Esophagus (tissue), 2 donors: ENCODE measurements around the gene GABBR2. TPM values are rescaled to one million over a fixed set of nuclear protein-coding genes. Genes with fewer than 3 reads are reported as not detected.
"Not testable (repeated sequence)": the region's sequence is repeated elsewhere in the genome, so short reads cannot be mapped to it uniquely, and the experiment has no call there.

ENCODE experiments used
- H3K27ac ChIP-seq, 2 donors: one replicate each; pipeline ENCODE4 v1.5.1; 2013; ENCODE audit warnings: low read depth in 2 of 2, mild to moderate bottlenecking in 2 of 2, inconsistent platforms in 1 of 2, low read length in 1 of 2, moderate library complexity in 1 of 2
- H3K27me3 ChIP-seq, 2 donors: one replicate each; pipeline ENCODE4 v1.6.1; 2013; ENCODE audit warnings: low read length in 2 of 2, control low read depth in 1 of 2, mild to moderate bottlenecking in 1 of 2; ENCODE audit not compliant: insufficient read depth in 2 of 2, control insufficient read depth in 1 of 2
- H3K36me3 ChIP-seq, 2 donors: one replicate each; pipeline ENCODE4 v1.6.1; 2013; ENCODE audit warnings: low read length in 1 of 2; ENCODE audit not compliant: control insufficient read depth in 2 of 2, insufficient read depth in 2 of 2
- H3K4me1 ChIP-seq, 2 donors: one replicate each; pipeline ENCODE4 v1.6.1; 2013; ENCODE audit warnings: low read length in 1 of 2; ENCODE audit not compliant: control insufficient read depth in 2 of 2, insufficient read depth in 2 of 2
- H3K4me3 ChIP-seq, 2 donors: one replicate each; pipeline ENCODE4 v1.5.1; 2013; ENCODE audit warnings: low read length in 2 of 2, mild to moderate bottlenecking in 2 of 2, low read depth in 1 of 2, moderate library complexity in 1 of 2
- H3K9me3 ChIP-seq, 2 donors: one replicate each; pipeline ENCODE4 v1.6.1; 2013; ENCODE audit warnings: mild to moderate bottlenecking in 2 of 2, low read depth in 1 of 2, low read length in 1 of 2, moderate library complexity in 1 of 2; ENCODE audit not compliant: control insufficient read depth in 2 of 2, insufficient read depth in 1 of 2
- WGBS, 2 donors: extraction: QIAGEN DNeasy Blood & Tissue Kit; methylation state at CpG; one replicate each; pipeline ENCODE4 v1.1.7; 2013; 5-methylcytosine and 5-hydroxymethylcytosine counted together
- polyA plus RNA-seq, 2 donors: library from polyadenylated mRNA; stranded (reverse); fragments of 200-250 nt; gene quantifications; one replicate each; pipeline ENCODE4 v1.2.3, GENCODE V29; 2013
- donor health status: healthy with polysubstance abuse.
- donor health status: Bipolar disorder and iron deficiency.

Gene GABBR2
- polyA plus RNA-seq, 2 donors = under 0.01 TPM; not detected in 1

- WGBS, 2 donors = 74 to 79% methylated on average over 4 of the region's 4 CpGs
- no peaks in the 10 kb centered on the region for H3K27me3 ChIP-seq
- no peaks in the 10 kb centered on the region for H3K9me3 ChIP-seq
- H3K36me3 ChIP-seq = no peaks in the 10 kb centered on the region
- no peak overlapping the region for H3K27ac ChIP-seq
- no peaks in the 10 kb centered on the region for H3K4me1 ChIP-seq
- no peak overlapping the region for H3K4me3 ChIP-seq
These were observed 43.2 kb downstream of the GABBR2 start for GRCh38 chr9:98665501-98665900.

- Histone ChIP-seq H3K27me3 (no peaks in the 10 kb centered on the region), H3K4me1 (no peaks in the 10 kb centered on the region), H3K9me3 (no peaks in the 10 kb centered on the region), H3K36me3 (no peaks in the 10 kb centered on the region), H3K4me3 (no peak overlapping the region), H3K27ac (no peak overlapping the region)
- 70% methylated on average over 4 of the region's 4 CpGs for WGBS, 2 donors
These were observed 48.2 kb downstream of the GABBR2 start for GRCh38 chr9:98660541-98660940.

DNA sequence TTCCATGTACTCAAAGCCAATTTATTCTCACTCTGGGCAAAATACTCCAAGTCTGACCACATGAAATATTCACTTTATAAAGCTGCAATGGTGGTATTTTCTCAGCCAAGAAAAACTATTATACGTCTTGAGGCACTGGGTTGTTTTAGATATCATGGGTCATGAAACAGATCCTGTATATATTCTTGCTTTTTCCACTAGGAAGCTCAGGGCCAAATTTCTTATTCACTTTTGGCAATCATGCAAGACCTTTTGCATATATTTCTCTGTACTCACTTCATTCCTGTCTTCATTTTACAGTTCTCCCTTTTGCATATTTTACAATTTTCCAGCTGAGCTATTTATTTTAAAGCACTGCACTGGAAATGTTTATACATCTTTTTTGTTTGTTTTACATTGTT lies 49.8 kb downstream of the GABBR2 start:
- no peak overlapping the region for H3K4me3 ChIP-seq
- H3K27me3 ChIP-seq = no peaks in the 10 kb centered on the region
- no peaks in the 10 kb centered on the region for H3K9me3 ChIP-seq
- no peak overlapping the region for H3K27ac ChIP-seq
- 28 to 33% methylated on average over 1 of the region's 1 CpG for WGBS, 2 donors
- no peaks in the 10 kb centered on the region for H3K36me3 ChIP-seq
- H3K4me1 ChIP-seq = no peaks in the 10 kb centered on the region

- Histone ChIP-seq H3K4me1 (no peaks in the 10 kb centered on the region), H3K4me3 (no peak overlapping the region), H3K36me3 (no peaks in the 10 kb centered on the region), H3K27me3 (no peaks in the 10 kb centered on the region), H3K27ac (no peak overlapping the region), H3K9me3 (no peaks in the 10 kb centered on the region)
- 70 to 79% methylated on average over 4 of the region's 4 CpGs for WGBS, 2 donors
These were observed 50.8 kb downstream of the GABBR2 start for GRCh38 chr9:98657897-98658296.

- 57 to 67% methylated on average over 2 of the region's 2 CpGs for WGBS, 2 donors
- H3K4me3 ChIP-seq = no peak overlapping the region
These were observed 52.2 kb downstream of the GABBR2 start for GRCh38 chr9:98656511-98656910.

GRCh38 chr9:98655428-98655827 lies 53.3 kb downstream of the GABBR2 start:
- H3K36me3 ChIP-seq, H3K9me3 ChIP-seq, H3K27me3 ChIP-seq, H3K4me3 ChIP-seq, H3K27ac ChIP-seq, H3K4me1 ChIP-seq: not testable (repeated sequence)
- WGBS, 2 donors = 83 to 93% methylated on average over 1 to 3 of the region's 3 CpGs

More at GRCh38 chr9:98656511-98656910, 52.2 kb downstream of the GABBR2 start:
- Histone ChIP-seq H3K36me3 (no peaks in the 10 kb centered on the region), H3K4me1 (no peaks in the 10 kb centered on the region), H3K27ac (no peak overlapping the region), H3K9me3 (no peaks in the 10 kb centered on the region), H3K27me3 (no peaks in the 10 kb centered on the region)

- Histone ChIP-seq H3K27ac (no peak overlapping the region), H3K4me1 (no peaks in the 10 kb centered on the region), H3K9me3 (no peaks in the 10 kb centered on the region), H3K4me3 (no peak overlapping the region), H3K36me3 (no peaks in the 10 kb centered on the region), H3K27me3 (no peaks in the 10 kb centered on the region)
- 57 to 60% methylated on average over 6 of the region's 6 CpGs for WGBS, 2 donors
These were observed 54.5 kb downstream of the GABBR2 start for GRCh38 chr9:98654247-98654646.

DNA sequence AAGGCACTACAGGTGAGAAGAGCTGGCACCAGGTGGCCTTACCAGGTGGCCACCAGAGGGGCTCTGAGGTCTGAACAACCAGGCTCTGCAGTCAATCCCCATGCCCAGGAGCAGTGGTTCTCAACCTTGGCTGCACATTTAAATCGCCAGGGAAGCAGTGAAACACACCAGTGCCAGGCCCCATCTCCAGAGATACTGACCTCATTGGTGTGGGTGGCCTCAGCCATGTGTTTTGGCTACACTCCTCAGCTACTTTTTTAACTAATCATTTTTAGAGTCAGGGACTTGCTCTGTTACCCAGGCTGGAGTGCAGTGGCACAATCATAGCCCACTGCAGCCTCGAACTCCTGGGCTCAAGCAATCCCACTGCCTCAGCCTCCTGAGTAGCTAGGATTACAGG lies 56.0 kb downstream of the GABBR2 start:
- Histone ChIP-seq H3K27me3 (no peaks in the 10 kb centered on the region), H3K4me1 (no peaks in the 10 kb centered on the region), H3K36me3 (no peaks in the 10 kb centered on the region), H3K27ac (no peak overlapping the region), H3K4me3 (no peak overlapping the region), H3K9me3 (no peaks in the 10 kb centered on the region)
- 72 to 82% methylated on average over 2 of the region's 2 CpGs for WGBS, 2 donors

DNA sequence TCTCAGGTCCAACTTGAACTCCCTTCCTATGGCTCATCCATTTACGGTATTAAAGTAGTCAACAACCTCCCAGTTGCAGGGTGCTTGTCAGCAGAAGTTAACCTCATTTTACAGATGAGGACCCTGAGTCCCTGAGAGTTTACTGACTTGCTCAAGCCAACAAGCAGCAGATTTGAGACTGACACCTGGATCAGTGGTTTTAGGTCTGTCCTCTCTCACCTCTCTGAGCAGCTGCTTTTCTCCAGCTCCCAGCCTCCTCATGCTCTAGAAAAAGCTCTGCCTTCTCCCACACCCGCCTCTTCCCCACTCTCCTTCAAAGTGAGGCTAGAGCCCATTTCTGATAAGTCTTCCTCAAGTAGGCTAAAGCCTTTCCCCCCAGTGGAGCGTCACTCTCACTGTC lies 56.4 kb downstream of the GABBR2 start:
- WGBS, 2 donors = 90 to 91% methylated on average over 3 of the region's 3 CpGs
- Histone ChIP-seq H3K4me1 (no peaks in the 10 kb centered on the region), H3K9me3 (no peaks in the 10 kb centered on the region), H3K36me3 (no peaks in the 10 kb centered on the region), H3K4me3 (no peak overlapping the region), H3K27ac (no peak overlapping the region), H3K27me3 (no peaks in the 10 kb centered on the region)

DNA sequence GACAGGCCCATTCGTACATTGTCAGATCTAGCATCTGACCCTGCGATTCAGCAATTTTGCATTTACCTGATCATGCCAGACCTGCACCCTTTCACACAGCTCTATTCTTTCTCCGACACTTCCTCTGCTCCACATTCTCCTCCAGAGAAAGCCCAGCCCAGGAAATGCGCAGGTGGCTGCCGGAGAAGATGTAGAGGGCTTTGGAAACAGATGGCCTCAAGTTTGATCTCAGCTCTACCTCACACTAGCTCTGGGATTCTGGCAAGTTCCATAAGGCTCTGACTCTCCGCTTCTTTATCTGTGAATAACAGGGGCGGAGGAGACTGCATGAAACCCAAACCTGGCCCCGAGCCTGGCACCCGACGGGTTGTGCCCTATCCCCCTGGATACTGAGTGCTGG lies 61.5 kb downstream of the GABBR2 start:
- no peaks in the 10 kb centered on the region for H3K27me3 ChIP-seq
- H3K9me3 ChIP-seq = no peaks in the 10 kb centered on the region
- H3K27ac ChIP-seq = no peak overlapping the region
- no peaks in the 10 kb centered on the region for H3K4me1 ChIP-seq
- no peak overlapping the region for H3K4me3 ChIP-seq
- 91% methylated on average over 10 of the region's 10 CpGs for WGBS, 2 donors
- no peaks in the 10 kb centered on the region for H3K36me3 ChIP-seq
